Tibial artery (tissue), 4 donors: Measurements from ENCODE around the gene RDH12.
A peak's percentile ranks its signal among the peaks of the same experiment; 100 is the strongest.
"Not testable (repeated sequence)": the region's sequence is repeated elsewhere in the genome, so short reads cannot be mapped to it uniquely, and the experiment has no call there.

Source experiments
- DNase-seq, 2 donors: peaks; one replicate each; pipeline ENCODE4 v3.0.0-alpha.2; 2019
- H3K27ac ChIP-seq, 2 donors: fragments of 200-600 bp; sonication (generic) in 1 of 2; 1 replicate in 1 of 2; 2 replicates in 1 of 2; pipeline ENCODE4 v1.5.1; 2018 to 2019; ENCODE audit warnings: mild to moderate bottlenecking in 1 of 2
- H3K27me3 ChIP-seq, 2 donors: fragments of 200-600 bp; sonication (generic) in 1 of 2; one replicate each; pipeline versions ENCODE4 v1.5.1 to v1.6.0; 2016 to 2019
- H3K36me3 ChIP-seq, 3 donors: fragments of 200-600 bp; sonication (generic) in 2 of 3; one replicate each; pipeline ENCODE4 v1.5.1; 2016 to 2019; ENCODE audit warnings: mild to moderate bottlenecking in 2 of 3
- H3K4me1 ChIP-seq, 4 donors: fragments of 200-600 bp; sonication (generic) in 2 of 4; 1 replicate in 3 of 4; 2 replicates in 1 of 4; pipeline ENCODE4 v1.5.1; 2016 to 2019
- H3K4me3 ChIP-seq, 2 donors: fragments of 200-600 bp; sonication (generic) in 1 of 2; 1 replicate in 1 of 2; 2 replicates in 1 of 2; pipeline ENCODE4 v1.5.1; 2018 to 2019; ENCODE audit warnings: mild to moderate bottlenecking in 2 of 2
- H3K9me3 ChIP-seq, 3 donors: fragments of 200-600 bp; sonication (generic) in 1 of 3; one replicate each; pipeline ENCODE4 v1.5.1; 2016 to 2019
- intact Hi-C: fragments of 100-400 bp; cut with DNase I; formaldehyde crosslinking; loops from one replicate; pipeline ENCODE4 v1.15.0; 2023; ENCODE audit warnings: low total_unique reads
- TF ChIP-seq, protein P1 (sequence below), 2 experiments: fragments of 200-600 bp in 1 of 2; fragments of 450-650 bp in 1 of 2; IDR thresholded peaks; one replicate each; pipeline ENCODE4 v1.5.1; 2017 to 2019; ENCODE audit warnings: antibody characterized with exemption in 2 of 2, mild to moderate bottlenecking in 1 of 2, moderate library complexity in 1 of 2

The RDH12 gene

DNA sequence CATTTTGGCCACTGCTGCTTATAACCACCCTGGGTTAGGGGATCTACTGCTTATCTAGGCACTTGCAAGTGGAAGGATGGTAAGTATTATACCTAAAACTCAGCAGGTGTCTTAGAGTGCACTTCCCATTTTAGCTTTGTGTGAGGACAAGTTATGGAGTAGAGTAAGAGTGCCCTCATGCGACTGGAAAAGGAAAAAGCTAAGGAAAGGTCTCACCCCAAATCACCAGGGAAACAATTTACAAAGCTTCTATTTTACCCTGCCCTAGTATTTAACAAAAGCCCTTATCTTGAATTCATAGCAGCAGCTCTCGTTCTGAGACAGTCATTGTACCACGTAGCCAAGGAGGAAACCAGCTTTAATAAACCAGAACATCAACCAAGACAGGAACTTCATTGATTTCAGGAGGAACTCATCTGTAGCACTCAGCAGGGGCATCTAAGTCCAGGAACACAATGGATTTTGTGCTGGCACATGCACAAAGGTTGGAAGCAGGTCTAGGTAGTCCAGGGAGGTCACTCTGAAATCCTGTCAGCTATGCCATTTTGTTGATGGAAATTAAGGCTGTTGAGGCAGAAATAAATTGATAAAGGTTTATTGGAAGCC is 2.9 kb downstream of the RDH12 start:
- H3K27ac ChIP-seq, result no peak overlapping the region
- H3K9me3 ChIP-seq, result no peaks in the 10 kb centered on the region
- no peak for DNase-seq
- TF ChIP-seq, protein P1, sequence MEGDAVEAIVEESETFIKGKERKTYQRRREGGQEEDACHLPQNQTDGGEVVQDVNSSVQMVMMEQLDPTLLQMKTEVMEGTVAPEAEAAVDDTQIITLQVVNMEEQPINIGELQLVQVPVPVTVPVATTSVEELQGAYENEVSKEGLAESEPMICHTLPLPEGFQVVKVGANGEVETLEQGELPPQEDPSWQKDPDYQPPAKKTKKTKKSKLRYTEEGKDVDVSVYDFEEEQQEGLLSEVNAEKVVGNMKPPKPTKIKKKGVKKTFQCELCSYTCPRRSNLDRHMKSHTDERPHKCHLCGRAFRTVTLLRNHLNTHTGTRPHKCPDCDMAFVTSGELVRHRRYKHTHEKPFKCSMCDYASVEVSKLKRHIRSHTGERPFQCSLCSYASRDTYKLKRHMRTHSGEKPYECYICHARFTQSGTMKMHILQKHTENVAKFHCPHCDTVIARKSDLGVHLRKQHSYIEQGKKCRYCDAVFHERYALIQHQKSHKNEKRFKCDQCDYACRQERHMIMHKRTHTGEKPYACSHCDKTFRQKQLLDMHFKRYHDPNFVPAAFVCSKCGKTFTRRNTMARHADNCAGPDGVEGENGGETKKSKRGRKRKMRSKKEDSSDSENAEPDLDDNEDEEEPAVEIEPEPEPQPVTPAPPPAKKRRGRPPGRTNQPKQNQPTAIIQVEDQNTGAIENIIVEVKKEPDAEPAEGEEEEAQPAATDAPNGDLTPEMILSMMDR (IDR thresholded peaks at IDR 0.05), result peak; percentile 71 to 74
- no peaks in the 10 kb centered on the region for H3K36me3 ChIP-seq
- no peak overlapping the region for H3K4me3 ChIP-seq
- H3K4me1 ChIP-seq, result no peaks in the 10 kb centered on the region
- no peaks in the 10 kb centered on the region for H3K27me3 ChIP-seq
- intact Hi-C loops, result loop anchor here (10.0 kb wide), 1 partner anchor 90 kb away; the partner anchor contains the start of gene ARG2

- no peaks in the 10 kb centered on the region for H3K4me1 ChIP-seq
- no peak for DNase-seq
- no peaks in the 10 kb centered on the region for H3K36me3 ChIP-seq
- TF ChIP-seq, protein P1 (IDR thresholded peaks at IDR 0.05), result no peak
- H3K9me3 ChIP-seq, result no peaks in the 10 kb centered on the region
- no peak overlapping the region for H3K27ac ChIP-seq
- H3K27me3 ChIP-seq, result no peaks in the 10 kb centered on the region
- no peak overlapping the region for H3K4me3 ChIP-seq
- intact Hi-C loops, result loop anchor here (10.0 kb wide), 1 partner anchor 90 kb away; the partner anchor contains the start of gene ARG2
These were observed 3.5 kb downstream of the RDH12 start for GRCh38 chr14:67705211-67705610.

GRCh38 chr14:67709346-67709745 is 7.7 kb downstream of the RDH12 start:
- DNase-seq, H3K4me1 ChIP-seq, H3K27ac ChIP-seq, H3K4me3 ChIP-seq, H3K27me3 ChIP-seq, H3K9me3 ChIP-seq, H3K36me3 ChIP-seq: not testable (repeated sequence)
- intact Hi-C loops, result loop anchor here (10.0 kb wide), 1 partner anchor 95 kb away; the partner anchor contains the start of gene ARG2

DNA sequence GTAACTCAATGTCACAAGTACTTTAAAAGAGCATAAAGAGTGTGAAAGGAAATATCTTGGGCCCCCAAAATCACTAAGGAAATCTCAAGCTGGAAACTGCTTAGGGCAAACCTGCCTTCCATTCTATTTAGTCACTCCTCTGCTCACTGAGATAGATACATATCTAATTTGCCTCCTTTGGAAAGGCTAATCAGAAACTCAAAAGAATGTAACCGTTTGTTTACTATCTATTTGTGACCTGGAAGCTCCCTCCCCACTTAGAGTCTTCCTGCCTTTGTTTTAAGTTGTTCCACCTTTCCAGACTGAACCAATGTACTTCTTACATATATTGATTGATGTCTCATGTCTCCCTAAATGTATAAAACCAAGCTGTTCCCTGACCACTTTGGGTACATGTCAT is 8.1 kb downstream of the RDH12 start:
- not testable (repeated sequence) for H3K9me3 ChIP-seq, DNase-seq, H3K27me3 ChIP-seq, H3K27ac ChIP-seq, H3K4me3 ChIP-seq, H3K36me3 ChIP-seq, H3K4me1 ChIP-seq
- intact Hi-C loops, result loop anchor here (10.0 kb wide), 1 partner anchor 95 kb away; the partner anchor contains the start of gene ARG2

- H3K27ac ChIP-seq, result no peak overlapping the region
- H3K27me3 ChIP-seq, result no peaks in the 10 kb centered on the region
- TF ChIP-seq, protein P1 (IDR thresholded peaks at IDR 0.05), result no peak
- H3K36me3 ChIP-seq, result no peaks in the 10 kb centered on the region
- no peak for DNase-seq
- intact Hi-C loops, result no loop called here
- H3K9me3 ChIP-seq, result no peaks in the 10 kb centered on the region
- no peaks in the 10 kb centered on the region for H3K4me1 ChIP-seq
- H3K4me3 ChIP-seq, result no peak overlapping the region
These were observed 8.5 kb downstream of the RDH12 start for GRCh38 chr14:67710209-67710608.

DNA sequence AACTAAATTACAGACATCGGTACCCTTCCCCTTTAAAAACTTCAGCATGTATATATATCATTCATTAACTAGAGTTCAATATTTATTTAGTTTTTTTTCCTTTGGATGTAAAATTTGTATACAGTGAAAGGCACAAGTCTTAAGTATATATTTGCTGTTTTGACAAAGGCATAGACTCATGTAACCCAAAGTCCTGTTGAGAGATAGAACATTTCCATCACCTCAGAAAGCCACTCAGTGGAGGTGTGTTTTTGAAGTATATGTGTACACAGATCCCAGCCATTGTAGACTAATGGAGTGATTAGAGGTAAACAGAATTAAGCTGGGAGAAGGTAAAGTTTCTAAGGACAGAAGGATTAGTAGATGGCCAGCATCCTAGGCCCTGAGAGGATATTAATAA is 15.4 kb downstream of the RDH12 start:
- Histone ChIP-seq H3K4me1 (peaks cover 0 to 4% (median 3%) of the 10 kb centered on the region in 4 donors), H3K27ac (no peak overlapping the region), H3K27me3 (no peaks in the 10 kb centered on the region), H3K9me3 (no peaks in the 10 kb centered on the region), H3K36me3 (no peaks in the 10 kb centered on the region), H3K4me3 (no peak overlapping the region)
- TF ChIP-seq, protein P1 (IDR thresholded peaks at IDR 0.05), result no peak
- no peak for DNase-seq
- intact Hi-C loops, result no loop called here

DNA sequence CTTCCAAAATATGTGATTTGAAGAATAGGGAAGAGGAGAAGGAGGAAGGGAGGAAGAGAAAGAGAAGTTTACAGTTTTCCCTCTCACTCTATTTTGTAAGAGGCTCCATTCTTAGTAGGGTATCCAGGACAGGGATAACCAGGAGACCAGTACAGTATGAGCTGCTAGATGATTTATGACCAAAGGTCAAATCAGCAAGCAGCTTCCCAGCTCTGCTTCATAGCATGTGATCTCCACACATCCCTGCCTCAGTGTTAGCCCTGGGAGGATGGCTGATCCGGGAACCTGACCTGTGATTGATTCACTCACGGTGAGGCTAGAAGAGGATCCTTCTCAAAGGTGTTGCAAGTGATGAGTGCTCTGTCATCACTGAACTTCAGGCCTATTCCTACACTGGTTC is 16.6 kb downstream of the RDH12 start:
- H3K9me3 ChIP-seq, result no peaks in the 10 kb centered on the region
- intact Hi-C loops, result no loop called here
- no peak overlapping the region for H3K27ac ChIP-seq
- H3K27me3 ChIP-seq, result no peaks in the 10 kb centered on the region
- H3K36me3 ChIP-seq, result no peaks in the 10 kb centered on the region
- DNase-seq, result no peak
- H3K4me1 ChIP-seq, result peaks cover 0 to 11% (median 10%) of the 10 kb centered on the region in 4 donors
- TF ChIP-seq, protein P1 (IDR thresholded peaks at IDR 0.05), result no peak
- H3K4me3 ChIP-seq, result no peak overlapping the region

DNA sequence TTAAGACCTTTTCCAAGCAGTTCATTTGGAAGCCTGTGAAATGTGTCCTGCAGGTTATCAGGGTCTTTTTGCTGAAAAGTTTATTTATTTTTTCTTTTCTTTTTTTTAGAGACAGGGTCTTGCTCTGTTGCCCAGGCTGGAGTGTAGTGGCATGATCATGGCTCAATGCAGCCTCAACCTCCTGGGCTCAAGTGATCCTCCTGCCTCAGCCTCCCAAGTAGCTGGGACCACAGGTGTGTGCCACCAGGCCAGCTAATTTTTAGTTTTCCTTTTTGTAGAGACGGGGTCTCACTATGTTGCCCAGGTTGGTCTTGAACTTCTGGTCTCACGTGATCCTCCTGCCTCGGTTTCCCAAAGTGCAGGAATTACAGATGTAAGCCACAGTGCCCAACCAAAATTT is 17.7 kb downstream of the RDH12 start:
- H3K9me3 ChIP-seq, H3K4me3 ChIP-seq, intact Hi-C loops, H3K27me3 ChIP-seq, H3K27ac ChIP-seq, DNase-seq, H3K36me3 ChIP-seq: not testable (repeated sequence)
- peaks cover 0 to 11% (median 10%) of the 10 kb centered on the region in 4 donors for H3K4me1 ChIP-seq
